GM12878 (cell line): ENCODE data around the gene CARD14. TPM values are rescaled to one million over a fixed set of nuclear protein-coding genes. Genes with fewer than 3 reads are reported as not detected.

Experiments used
- ATAC-seq: fragments of 200-7000 bp; cut with Tn5 transposase; 3 replicates; pipeline ENCODE4 v1.9.1; 2020; ENCODE audit warnings: mild to moderate bottlenecking, moderate library complexity
- BruUV-seq: library from RNA; stranded (reverse); fragments of 400-500 nt; replicated peaks from 2 replicates; lab custom pipeline; 2021; lab: Mats Ljungman, UMichigan
- CTCF ChIA-PET: fragments of 300-600 bp; sonication (Branson Sonifier 250); formaldehyde crosslinking; extraction: SDS; loops from one replicate; lab custom pipeline; 2021; ENCODE audit warnings: inconsistent platforms; lab: Yijun Ruan, JAX
- POLR2A ChIA-PET: fragments of 350-600 bp; formaldehyde crosslinking; extraction: SDS; loops from one replicate; lab custom pipeline; 2021; ENCODE audit warnings: inconsistent platforms; lab: Charles Lee
- RAD21 ChIA-PET: fragments of 300-600 bp; sonication (Branson Sonifier 250); formaldehyde crosslinking; loops from one replicate; lab custom pipeline; 2023; ENCODE audit warnings: antibody characterized with exemption; ENCODE audit not compliant: unreplicated experiment; lab: Charles Lee
- SMC1A ChIA-PET: fragments of 300-600 bp; sonication (Branson Sonifier 250); formaldehyde crosslinking; loops from one replicate; lab custom pipeline; 2023; ENCODE audit not compliant: unreplicated experiment, uncharacterized antibody; lab: Charles Lee
- DNase-seq: peaks from one replicate; pipeline ENCODE4 v3.0.0-alpha.2; 2011; ENCODE audit warnings: low read depth, low spot score
- FAIRE-seq: peaks from 3 replicates; lab custom pipeline; 2011; peaks lifted over from hg19 to GRCh38; lab: Jason Lieb, UNC
- H2AFZ ChIP-seq: 2 replicates; pipeline ENCODE4 v1.6.0; 2011; ENCODE audit warnings: low read depth, low read length, control low read depth; ENCODE audit not compliant: control insufficient read depth
- H3K27ac ChIP-seq: 2 replicates; pipeline ENCODE4 v1.5.1; 2011; ENCODE audit warnings: control low read depth; ENCODE audit not compliant: control insufficient read depth, insufficient read depth
- H3K27me3 ChIP-seq, 2 experiments: replicated peaks in 1 of 2; 2 replicates each; pipeline versions ENCODE4 v1.6.0 to v1.6.1; 2011; ENCODE audit warnings: low read length in 1 of 2; ENCODE audit not compliant: control insufficient read depth in 2 of 2, insufficient read depth in 2 of 2
- H3K36me3 ChIP-seq, 2 experiments: 2 replicates each; pipeline ENCODE4 v1.5.1; 2011; ENCODE audit warnings: low read length in 1 of 2; ENCODE audit not compliant: control insufficient read depth in 2 of 2, insufficient read depth in 2 of 2
- H3K4me1 ChIP-seq: 2 replicates; pipeline ENCODE4 v1.6.1; 2011; ENCODE audit warnings: mild to moderate bottlenecking, low read length, moderate library complexity, mixed read lengths; ENCODE audit not compliant: control insufficient read depth, insufficient read depth
- H3K4me2 ChIP-seq: 2 replicates; pipeline ENCODE4 v1.6.0; 2011; ENCODE audit warnings: control low read depth; ENCODE audit not compliant: control insufficient read depth, insufficient read depth
- H3K4me3 ChIP-seq: fragments of 200-600 bp; sonication (generic); 2 replicates; pipeline ENCODE4 v1.5.1; 2016
- H3K79me2 ChIP-seq: 2 replicates; pipeline ENCODE4 v1.6.0; 2011; ENCODE audit warnings: low read length; ENCODE audit not compliant: control insufficient read depth, insufficient read depth
- H3K9ac ChIP-seq: 2 replicates; pipeline ENCODE4 v1.8.0; 2011; ENCODE audit warnings: low read length, control low read depth, mixed read lengths; ENCODE audit not compliant: control insufficient read depth, insufficient read depth
- H3K9me3 ChIP-seq: replicated peaks from 3 replicates; pipeline ENCODE4 v1.5.1; 2011; ENCODE audit warnings: mild to moderate bottlenecking, low read length; ENCODE audit not compliant: control insufficient read depth, insufficient read depth
- H4K20me1 ChIP-seq: 2 replicates; pipeline ENCODE4 v1.6.0; 2011; ENCODE audit not compliant: control insufficient read depth, insufficient read depth
- E4F1 ChIP-seq: fragments of 450-650 bp; IDR thresholded peaks from 2 replicates; pipeline ENCODE4 v1.6.1; 2018; ENCODE audit warnings: borderline replicate concordance, mild to moderate bottlenecking; ENCODE audit not compliant: partially characterized antibody
- FOS ChIP-seq: IDR thresholded peaks from 3 replicates; pipeline ENCODE4 v1.6.1; 2011; ENCODE audit warnings: borderline replicate concordance; ENCODE audit not compliant: insufficient read length; ENCODE audit errors: extremely low read depth
- KDM1A ChIP-seq: fragments of 200-600 bp; sonication (generic); IDR thresholded peaks from 2 replicates; pipeline ENCODE4 v1.6.1; 2016; ENCODE audit warnings: borderline replicate concordance
- SMARCA5 ChIP-seq: fragments of 450-650 bp; IDR thresholded peaks from 2 replicates; pipeline ENCODE4 v1.6.1; 2017; ENCODE audit warnings: mild to moderate bottlenecking
- WGBS: methylation state at CpG from one replicate; pipeline ENCODE4 v1.1.6; 2016; ENCODE audit warnings: low lambda C conversion rate; ENCODE audit not compliant: insufficient replicate concordance, insufficient coverage; ENCODE audit errors: missing lambda C conversion rate; 5-methylcytosine and 5-hydroxymethylcytosine counted together
- in situ Hi-C: fragments of 300-500 bp; cut with MboI; formaldehyde crosslinking; loops from 9 replicates; pipeline ENCODE4 v1.14.3; 2018; ENCODE audit warnings: mixed read lengths
- intact Hi-C: fragments of 100-400 bp; cut with micrococcal nuclease; formaldehyde crosslinking; loops from one replicate; pipeline ENCODE4 v1.14.2; 2022; ENCODE audit not compliant: unreplicated experiment
- polyA plus RNA-seq, 11 experiments: library from polyadenylated mRNA; depleted of rRNA in 4 of 11; unstranded in 6 of 11; stranded (reverse) in 5 of 11; fragments of >200 nt; fragmentation: Nextera tagmentation in 4 of 11; fragmentation: Illumina TruSeq in 1 of 11; extraction: Ambion mirVana in 4 of 11; extraction: Trizol in 1 of 11; gene quantifications; 1 replicate in 1 of 11; 2 replicates in 10 of 11; pipeline versions ENCODE4 v1.2.1 to v1.2.3, GENCODE V29; 2011 to 2016; ENCODE audit warnings: inconsistent platforms in 2 of 11, missing spikeins in 2 of 11, low read depth in 1 of 11
- total RNA-seq, 4 experiments: library from RNA; depleted of rRNA in 3 of 4; stranded (reverse); fragments of >200 nt in 3 of 4; fragmentation: Illumina TruSeq in 1 of 4; extraction: Trizol in 1 of 4; gene quantifications; 2 replicates each; pipeline versions ENCODE4 v1.2.1 to v1.2.3, GENCODE V29; 2013 to 2021

The CARD14 gene
- total and polyA plus RNA-seq, 10 of the 15 experiments (the other 5 are each of a cell fraction or from before 2014, with no cell fraction given) = 0.08 to 0.15 TPM; not detected in 8

GRCh38 chr17:80214878-80215210 is 45.0 kb downstream of the CARD14 start:
- no peak overlapping the region for H3K4me2 ChIP-seq
- peaks cover 4% of the 10 kb centered on the region for H3K79me2 ChIP-seq
- BruUV-seq = no TSS peak
- WGBS = 78% methylated on average over 17 of the region's 17 CpGs
- no peak for ATAC-seq
- H3K4me3 ChIP-seq = no peak overlapping the region
- SMC1A ChIA-PET = no interaction called here
- no peaks in the 10 kb centered on the region for H3K9me3 ChIP-seq
- FAIRE-seq = no peak
- no peaks in the 10 kb centered on the region; the same call in 1 of the 2 replicates for H4K20me1 ChIP-seq
- no peak for TF ChIP-seq SMARCA5
- TF ChIP-seq FOS = no peak
- no peak for TF ChIP-seq KDM1A
- TF ChIP-seq E4F1 = no peak
- intact Hi-C loops = loop anchor here (5.0 kb wide), 1 partner anchor 37 kb away; no protein-coding TSS in a partner anchor
- no peak overlapping the region for H3K27ac ChIP-seq
- H3K36me3 ChIP-seq = peaks cover 0 to 5% of the 10 kb centered on the region in 2 experiments
- in situ Hi-C loops = no loop called here
- H2AFZ ChIP-seq = no peak overlapping the region
- H3K9ac ChIP-seq = no peak overlapping the region
- H3K27me3 ChIP-seq = no peaks in the 10 kb centered on the region
- DNase-seq = no peak
- RAD21 ChIA-PET = no interaction called here
- CTCF ChIA-PET = no interaction called here
- H3K4me1 ChIP-seq = peaks cover 4% of the 10 kb centered on the region
- POLR2A ChIA-PET = no interaction called here
